GM19468 (cell line): Measurements from ENCODE around the gene HPS6.
"Not testable (repeated sequence)": the region's sequence is repeated elsewhere in the genome, so short reads cannot be mapped to it uniquely, and the experiment has no call there.

Source experiments
- ATAC-seq: cut with Tn5 transposase; IDR thresholded peaks from one replicate; pipeline ENCODE4 v1.9.1; 2021; ENCODE audit warnings: mild to moderate bottlenecking, moderate library complexity, moderate number of reproducible peaks; ENCODE audit not compliant: unreplicated experiment; ENCODE audit errors: extremely low read depth

HPS6 gene

GRCh38 chr10:102064868-102065560 lies at the start of gene HPS6:
HPS6 (plus strand) TSS chr10:102065349; CDS start chr10:102065475, 126 bp downstream.
- ATAC-seq, result peak; percentile 82

DNA sequence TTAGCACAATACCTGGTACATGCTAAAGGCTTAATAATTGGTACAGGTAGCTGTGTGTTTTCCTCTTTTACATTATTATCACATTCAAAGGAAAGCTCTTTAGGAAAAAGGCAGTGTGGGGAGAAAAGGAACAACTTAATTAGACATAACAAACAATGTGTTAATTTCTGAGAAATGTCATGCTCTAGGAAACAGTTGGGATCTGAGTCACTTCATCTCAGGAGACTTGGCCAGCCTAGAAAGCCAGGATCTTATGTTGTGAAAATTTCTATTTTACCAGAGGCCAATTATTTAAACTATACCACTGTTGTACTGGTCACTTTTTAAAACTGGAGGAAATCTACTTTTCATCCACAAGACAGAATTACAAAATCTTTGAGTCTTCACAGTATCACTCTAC lies 48.7 kb upstream of the HPS6 start:
- ATAC-seq, result no peak

GRCh38 chr10:102017295-102017694 lies 47.9 kb upstream of the HPS6 start:
- ATAC-seq, result no peak

- ATAC-seq, result no peak
These were observed 44.2 kb upstream of the HPS6 start for GRCh38 chr10:102020938-102021337.

DNA sequence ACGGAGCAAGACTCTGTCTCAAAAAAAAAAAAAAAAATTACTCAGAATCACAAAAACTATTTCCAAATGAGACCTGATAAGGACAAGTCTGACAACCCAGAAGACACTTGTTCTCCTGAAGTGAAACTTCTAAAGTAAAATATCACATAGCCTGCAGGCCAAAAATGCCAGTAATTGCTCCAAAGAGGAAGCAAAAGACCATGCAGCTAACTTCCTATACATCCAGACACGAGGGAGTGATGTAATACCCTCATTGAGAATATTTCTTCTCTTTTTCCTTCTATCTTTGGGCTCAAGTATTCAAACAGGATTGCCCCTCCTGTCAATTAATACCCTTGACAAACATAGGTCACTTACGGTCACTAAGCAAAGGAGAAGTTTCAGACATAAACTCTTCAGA lies 40.4 kb upstream of the HPS6 start:
- ATAC-seq, result no peak

DNA sequence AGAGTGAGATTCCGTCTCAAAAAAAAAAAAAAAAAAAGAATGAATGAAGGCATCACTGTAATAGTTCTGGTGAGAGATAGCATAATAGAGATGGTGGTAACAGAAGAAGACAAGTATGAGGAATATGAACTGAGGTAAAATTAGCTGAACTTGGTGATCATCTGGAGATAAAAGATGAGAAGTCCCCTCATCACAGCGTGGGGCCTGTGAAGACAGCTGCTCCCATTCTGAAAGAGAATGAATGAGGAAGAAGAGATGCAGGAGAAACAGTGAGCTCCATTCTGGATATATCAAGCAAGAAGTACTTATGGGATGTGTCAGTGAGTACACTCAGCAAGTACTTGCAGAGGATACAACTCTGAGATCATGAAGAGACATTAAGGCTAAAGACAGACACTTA lies 37.9 kb upstream of the HPS6 start:
- no peak for ATAC-seq

- no peak for ATAC-seq
These were observed 31.4 kb upstream of the HPS6 start for GRCh38 chr10:102033787-102034186.

DNA sequence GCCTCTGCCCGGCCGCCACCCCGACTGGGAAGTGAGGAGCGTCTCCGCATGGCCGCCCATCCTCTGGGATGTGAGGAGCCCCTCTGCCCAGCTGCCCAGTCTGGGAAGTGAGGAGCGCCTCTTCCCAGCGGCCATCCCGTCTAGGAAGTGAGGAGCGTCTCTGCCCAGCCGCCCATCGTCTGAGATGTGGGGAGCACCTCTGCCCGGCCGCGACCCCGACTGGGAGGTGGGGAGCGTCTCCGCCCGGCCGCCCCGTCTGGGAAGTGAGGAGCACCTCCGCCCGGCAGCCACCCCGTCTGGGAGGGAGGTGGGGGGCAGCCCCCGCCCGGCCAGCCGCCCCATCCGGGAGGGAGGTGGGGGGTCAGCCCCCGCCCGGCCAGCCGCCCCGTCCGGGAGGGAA lies 29.3 kb upstream of the HPS6 start:
- not testable (repeated sequence) for ATAC-seq

DNA sequence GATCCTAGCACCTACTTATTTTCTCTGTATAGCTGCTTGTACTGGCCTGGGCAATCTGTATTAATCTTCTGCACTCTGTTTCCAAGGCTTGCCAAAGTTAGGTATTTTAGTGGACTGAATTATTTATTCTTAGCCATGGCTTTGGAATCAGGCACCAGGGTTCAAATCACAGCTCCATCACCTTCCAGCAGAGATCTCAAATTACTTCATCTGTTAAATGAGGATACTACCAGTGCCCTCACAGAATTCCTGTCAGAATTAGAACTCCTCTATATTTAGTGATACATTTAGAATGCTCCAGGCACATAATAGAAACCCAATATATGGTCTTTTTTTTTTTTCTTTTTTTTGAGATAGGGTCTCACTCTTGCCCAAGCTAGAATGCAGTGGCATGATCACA lies 26.7 kb upstream of the HPS6 start:
- ATAC-seq, result no peak

DNA sequence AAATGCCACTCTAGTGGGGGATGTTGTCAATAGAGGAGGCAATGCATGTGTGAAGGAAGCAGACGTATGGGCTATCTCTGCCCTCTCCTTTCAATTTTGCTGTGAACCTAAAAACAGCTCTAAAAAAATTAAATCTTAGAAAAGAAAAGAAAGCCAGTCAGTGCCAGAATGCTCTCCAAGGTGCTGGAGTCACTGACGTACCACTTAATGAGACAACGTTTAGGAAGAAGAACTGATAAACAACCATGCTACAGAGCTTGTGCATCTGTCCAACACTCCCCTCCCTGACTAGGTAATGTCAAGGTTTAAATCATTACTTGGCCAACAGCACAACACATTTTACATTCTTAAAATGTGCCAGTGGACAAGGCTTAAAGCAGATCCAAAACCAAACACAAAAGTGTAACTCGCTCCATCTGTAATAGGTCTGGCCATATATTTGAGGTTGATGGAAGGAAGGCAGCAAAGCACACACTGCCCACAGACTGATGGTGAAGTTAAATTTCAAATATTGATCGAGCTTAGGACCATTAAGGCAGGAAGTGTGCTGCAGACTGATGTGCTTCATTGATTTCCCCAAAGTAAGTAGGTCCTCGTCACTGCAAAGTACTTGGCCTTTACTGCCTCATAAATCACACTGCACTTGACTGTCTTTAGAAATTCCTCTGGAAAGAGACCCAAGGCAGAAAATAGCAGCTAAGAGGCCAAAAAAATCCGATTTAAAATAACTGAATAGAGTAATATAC lies 24.7 kb upstream of the HPS6 start:
- ATAC-seq, result no peak

- no peak for ATAC-seq
These were observed 19.9 kb upstream of the HPS6 start for GRCh38 chr10:102045292-102045691.

- no peak for ATAC-seq
These were observed 19.1 kb upstream of the HPS6 start for GRCh38 chr10:102046095-102046494.

DNA sequence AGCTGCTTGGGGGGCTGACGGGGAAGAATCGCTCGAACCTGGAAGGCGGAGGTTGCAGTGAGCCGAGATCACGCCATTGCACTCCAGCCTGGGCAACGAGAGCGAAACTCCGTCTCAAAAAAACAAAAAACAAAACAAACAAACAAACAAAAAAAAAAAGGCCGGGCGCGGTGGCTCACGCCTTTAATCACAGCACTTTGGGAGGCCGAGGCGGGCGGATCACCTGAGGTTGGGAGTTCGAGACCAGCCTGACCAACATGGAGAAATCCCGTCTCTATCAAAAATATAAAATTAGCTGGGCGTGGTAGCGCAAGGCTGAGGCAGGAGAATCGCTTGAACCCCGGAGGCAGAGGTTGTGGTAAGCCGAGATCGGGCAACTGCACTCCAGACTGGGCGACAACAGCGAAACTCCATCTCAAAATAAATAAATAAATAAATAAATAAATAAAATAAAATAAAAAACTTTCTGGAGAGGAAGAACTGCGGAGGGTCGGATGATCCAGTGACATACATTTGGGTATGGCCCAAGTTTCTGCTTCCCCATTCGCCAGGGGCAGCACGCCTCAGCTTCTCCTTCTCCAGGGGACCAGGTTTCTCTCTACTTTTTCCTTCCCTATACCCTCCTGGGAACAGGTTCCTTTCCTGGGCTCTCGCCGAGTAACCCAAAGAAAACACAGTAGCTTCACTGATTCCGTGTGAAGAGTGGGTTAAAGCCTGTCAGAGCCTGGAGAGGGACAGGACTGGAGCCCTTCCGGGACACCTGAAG lies 10.1 kb upstream of the HPS6 start:
- not testable (repeated sequence) for ATAC-seq

DNA sequence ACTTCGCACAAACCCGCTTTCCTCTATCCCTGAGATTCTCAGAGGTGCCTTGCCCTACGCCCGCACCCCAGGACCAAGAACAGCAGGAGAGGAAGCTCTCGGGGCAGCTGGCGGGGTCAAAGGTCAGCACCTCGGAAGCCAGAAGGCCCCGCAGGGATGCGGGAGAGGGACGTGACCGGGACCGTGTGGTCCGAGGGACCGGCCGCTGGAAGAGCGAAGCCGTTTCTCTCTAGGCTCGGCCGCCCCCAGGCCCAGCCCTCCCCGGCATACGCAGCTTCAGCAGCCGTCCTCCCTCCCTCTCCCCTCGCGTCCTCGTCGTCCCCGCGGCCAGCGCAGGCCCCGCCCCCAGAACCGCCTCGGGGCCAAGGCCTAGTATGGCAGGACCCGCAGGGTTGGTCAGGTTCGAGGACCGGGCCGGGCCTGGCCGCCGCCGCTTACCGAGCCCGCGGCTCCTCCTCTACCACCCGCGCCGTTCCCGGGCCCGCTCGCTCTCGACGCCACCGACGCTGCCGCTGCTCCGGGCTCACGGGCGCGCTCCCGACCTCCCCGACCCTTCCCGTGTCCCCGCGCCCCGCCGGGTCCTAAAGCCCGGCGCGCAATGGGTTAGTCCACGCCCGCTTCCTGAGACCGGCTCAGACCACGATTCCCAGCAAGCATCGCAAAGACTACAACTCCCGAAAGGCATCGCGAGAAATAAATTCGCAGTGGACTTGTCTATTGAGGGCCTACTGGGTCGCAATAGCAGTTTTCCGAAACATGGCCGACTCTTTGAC lies 9.3 kb upstream of the HPS6 start, which contains the start of gene ARMH3:
Gene ARMH3, minus strand, starts transcription at position 527 of the 773 bp plus-strand sequence. CDS start 16,059 bp downstream, outside the sequence.
- ATAC-seq, result peak; percentile 83

- no peak for ATAC-seq
These were observed 5.2 kb upstream of the HPS6 start for GRCh38 chr10:102059987-102060386.

DNA sequence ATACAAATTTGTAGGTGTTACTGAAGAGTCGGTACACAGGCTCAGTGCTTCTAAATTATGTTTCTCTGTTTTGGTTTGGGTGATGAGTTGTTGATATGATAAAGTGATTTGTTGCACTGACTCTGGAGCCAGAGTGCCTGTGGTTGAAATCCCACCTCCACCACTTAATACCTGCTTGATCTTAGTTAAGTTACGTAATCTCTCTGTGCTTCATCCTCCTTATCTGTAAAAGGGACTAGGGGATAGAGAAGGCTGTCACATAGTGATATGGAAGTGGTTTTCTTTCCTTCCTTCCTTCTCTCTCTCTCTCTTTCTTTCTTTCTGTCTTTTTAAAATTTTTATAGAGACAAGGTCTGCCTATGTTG lies 664 bp upstream of the HPS6 start:
- ATAC-seq, result no peak

- no peak for ATAC-seq
These were observed 631 bp downstream of the HPS6 start for GRCh38 chr10:102065561-102066398.

- no peak for ATAC-seq
These were observed 1.4 kb downstream of the HPS6 start for GRCh38 chr10:102066399-102067088.
